ENCODE measurements around the gene MYOM1.

MYOM1 gene

DNA sequence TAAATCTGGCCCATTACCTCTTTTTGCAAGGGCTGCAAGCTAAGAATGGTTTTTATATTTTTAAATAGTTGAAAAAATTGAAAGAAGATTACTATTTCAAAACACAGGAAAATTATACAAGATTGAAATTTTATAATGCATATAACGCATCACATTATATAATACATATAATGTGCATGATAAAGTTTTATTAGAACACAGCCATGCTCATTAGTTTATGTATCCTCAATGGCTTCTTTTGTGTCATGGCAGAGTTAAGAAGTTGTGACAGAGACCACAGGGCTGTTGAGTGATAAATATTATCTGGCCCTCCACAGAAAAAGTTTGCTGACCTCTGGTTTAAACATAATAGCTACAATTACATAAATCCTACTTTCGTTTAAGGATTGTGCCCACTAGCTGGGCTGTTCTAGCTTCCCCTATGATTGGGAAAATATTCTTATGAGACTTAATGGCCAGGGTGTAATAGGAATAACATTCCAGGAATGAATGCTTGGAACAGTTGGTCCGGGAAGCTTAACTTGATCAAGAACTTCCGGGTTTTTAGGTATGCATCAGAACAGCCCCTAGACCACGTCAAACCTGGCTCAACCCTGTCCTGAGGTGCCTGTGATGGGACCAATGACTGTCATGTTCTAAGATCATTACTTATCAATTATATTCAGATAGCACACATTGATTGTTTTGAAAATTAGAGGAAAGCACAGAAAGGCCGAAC is 108.1 kb downstream of the MYOM1 start:
- no peak for DNase-seq

DNA sequence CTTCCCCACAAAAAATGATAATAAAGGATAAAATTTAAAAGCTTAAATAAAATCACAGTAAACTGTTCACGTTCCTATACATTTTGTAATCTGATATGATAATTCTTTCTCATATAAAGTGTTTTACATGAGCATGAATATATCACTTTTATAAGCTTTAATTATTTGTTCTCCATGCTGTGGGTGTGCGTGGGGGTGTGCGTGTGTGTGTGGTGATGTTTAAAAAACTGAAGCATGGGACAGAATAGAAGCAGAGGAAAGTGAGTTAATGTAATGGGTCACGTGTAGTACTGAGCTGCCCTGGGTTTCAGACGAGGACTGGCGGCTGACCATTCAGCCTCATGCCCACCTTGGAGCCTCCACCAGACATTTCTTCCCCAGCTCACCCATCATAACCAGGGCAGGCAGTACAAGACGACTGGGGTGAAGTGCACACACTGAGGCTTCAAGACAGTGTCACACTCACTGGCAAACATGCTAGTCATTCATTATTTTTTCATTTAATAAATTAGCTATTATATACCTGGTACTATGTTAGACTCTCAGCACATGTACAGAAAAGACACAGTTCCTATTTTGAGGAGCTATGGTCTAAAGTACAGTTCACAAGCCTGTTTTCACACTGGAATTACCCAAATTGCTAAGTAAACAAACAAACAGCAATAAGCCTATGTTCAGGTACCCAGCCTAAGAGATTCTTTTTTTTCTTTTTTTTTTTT is 109.6 kb downstream of the MYOM1 start:
- DNase-seq = no peak

DNA sequence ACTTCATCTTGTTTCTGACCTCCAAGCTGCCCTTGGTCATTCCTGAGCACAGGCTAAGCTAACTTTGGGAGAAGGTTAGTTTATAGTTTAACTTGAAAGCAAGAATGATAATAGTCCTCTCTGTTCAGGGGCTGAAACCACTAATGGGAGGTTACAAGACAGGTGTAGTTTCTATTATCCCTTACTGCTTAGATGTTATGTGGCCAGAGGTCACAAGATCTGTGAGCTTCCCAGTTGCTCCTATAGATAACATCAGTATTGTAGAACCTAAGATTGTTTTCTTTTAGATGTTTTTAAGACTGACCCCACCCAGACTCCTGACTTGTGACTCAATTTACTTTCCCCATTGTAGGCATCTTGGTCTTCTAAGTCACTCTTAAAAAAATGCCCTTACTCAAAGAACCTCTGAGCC is 112.0 kb downstream of the MYOM1 start:
- DNase-seq = no peak

- DNase-seq = no peak
These were observed 115.3 kb downstream of the MYOM1 start for GRCh38 chr18:3104190-3105054.

GRCh38 chr18:3103576-3103975 is 116.2 kb downstream of the MYOM1 start:
- DNase-seq = no peak

DNA sequence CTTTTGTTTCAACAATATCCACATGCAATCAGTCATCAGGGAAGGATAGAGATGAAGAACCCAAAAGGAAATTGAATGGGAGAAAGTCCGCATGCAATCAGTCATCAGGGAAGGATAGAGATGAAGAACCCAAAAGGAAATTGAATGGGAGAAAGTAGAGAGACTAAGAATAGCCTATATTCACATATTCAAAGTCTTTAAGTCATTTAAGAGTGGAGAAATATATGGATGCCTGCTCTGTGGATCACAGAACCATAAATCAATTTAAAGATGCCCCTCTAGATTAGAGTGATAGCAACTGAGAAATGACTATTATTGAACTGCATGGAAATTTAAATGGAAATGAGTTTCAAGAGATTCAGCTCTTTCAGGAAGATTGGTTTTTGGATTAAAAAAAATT is 116.8 kb downstream of the MYOM1 start:
- no peak for DNase-seq

GRCh38 chr18:3100498-3101132 is 119.2 kb downstream of the MYOM1 start:
- DNase-seq = no peak

- no peak for DNase-seq
These were observed 120.4 kb downstream of the MYOM1 start for GRCh38 chr18:3099327-3099726.

DNA sequence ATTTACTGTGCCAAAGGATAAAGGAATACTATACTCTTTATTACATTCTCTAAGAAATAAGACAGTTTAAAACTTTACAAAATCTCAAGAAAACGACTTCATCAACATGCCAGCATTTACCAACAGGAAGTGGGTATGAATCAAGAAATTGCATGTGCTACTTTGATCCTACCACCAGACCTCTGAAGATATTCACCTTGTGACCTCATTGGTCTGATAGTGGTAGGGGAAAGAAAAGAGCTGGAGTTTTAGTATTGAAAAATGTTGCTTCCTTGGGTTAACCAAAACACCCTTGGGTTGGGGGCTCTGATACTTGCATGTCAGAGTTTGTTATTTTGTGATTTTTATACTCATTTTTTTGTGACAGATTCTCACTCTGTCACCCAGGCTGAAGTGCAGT is 122.7 kb downstream of the MYOM1 start:
- no peak for DNase-seq

DNA sequence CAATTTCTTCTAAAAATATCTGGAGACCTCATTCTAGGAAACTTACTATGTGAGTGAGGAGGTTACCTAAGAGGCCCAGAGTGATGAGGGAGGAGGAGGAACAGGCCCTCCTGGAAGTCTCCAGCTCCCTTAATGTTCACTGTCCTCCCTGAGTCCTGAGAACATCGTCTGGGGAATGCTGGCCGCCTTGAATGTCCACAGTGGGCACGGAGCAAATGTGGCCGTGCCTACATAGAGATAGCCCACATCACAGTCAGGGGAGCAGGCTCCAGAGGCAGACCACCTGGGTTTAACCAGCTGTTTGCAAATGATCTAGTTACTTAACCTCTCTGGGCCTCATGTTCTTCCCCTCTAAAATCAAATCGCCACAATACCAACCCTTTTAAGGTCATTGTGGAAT is 123.8 kb downstream of the MYOM1 start:
- DNase-seq = no peak

GRCh38 chr18:3094338-3094684 is 125.5 kb downstream of the MYOM1 start:
- no peak for DNase-seq

DNA sequence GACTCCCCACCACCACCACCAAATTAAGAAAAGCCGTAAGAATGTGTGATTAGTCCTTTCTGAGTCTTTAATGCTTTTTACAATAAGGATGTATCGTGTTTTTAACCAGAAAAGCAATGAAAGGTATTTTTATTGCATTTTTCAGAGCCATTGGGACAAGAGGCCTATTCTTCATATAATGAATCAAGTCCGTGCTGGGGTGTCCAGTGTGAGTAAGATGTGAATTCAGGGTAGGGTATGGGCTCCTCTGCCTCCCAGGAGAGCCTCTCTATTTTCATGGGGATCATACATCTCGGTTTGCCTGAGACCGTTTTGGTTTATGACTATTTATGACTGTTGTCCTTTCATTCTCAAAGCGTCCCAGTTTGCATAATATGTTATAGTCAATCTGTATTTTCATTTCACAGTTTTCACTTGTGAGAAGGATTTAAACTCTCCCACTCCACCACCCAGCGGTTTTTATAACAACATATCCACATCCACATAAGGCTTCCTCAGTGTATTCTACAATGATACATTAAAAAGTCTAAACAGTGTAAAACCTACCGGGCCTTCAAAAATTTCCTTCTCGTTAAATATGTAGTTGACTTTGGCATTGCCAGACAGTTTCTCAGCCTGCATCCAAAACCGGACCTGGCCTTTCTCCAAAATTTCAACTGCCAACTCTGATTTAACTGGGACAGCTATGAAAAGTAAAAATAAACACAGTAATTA is 126.0 kb downstream of the MYOM1 start:
- no peak for DNase-seq

GRCh38 chr18:3092727-3093126 is 127.0 kb downstream of the MYOM1 start:
- no peak for DNase-seq

DNA sequence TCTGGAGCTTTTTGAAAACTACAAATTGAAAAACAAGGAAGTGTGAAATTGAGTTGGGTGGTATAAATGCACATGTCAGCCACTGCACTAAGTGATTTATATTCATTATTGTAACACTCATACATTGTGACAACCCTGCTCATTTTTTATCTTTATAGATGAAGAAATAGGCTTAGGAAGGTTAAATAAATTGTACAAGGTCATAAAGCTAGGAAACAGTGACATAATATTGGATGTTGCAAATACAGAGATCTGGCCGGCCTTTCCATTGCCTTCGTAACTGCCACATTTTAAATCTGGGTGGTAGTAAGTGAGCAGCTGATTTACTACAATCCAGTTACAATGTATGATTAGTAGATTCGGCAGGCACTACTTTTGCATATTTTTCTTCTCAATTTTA is 130.2 kb downstream of the MYOM1 start:
- no peak for DNase-seq

- no peak for DNase-seq
These were observed 131.3 kb downstream of the MYOM1 start for GRCh38 chr18:3088449-3088848.

GRCh38 chr18:3086871-3087270 is 132.9 kb downstream of the MYOM1 start:
- no peak for DNase-seq

DNA sequence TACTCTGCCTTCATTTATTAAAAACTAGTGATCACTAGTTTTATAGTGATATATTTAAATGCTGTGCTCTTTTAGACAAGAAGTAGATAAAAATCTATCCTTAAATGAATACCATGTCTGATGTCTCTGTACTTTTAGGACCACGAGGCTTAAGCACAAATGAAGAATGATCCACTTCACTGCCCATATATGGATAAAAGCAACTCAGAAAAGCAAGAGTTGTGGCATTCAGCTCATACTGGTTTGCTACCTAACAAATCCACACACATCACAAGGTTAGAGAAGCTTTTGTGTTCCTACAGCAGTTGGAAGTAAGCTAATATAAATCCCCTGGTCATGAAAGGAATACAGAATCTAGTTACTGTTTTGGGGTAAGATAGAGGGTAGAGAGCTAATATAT is 134.2 kb downstream of the MYOM1 start:
- no peak for DNase-seq

- DNase-seq = no peak
These were observed 135.6 kb downstream of the MYOM1 start for GRCh38 chr18:3084206-3084605.

DNA sequence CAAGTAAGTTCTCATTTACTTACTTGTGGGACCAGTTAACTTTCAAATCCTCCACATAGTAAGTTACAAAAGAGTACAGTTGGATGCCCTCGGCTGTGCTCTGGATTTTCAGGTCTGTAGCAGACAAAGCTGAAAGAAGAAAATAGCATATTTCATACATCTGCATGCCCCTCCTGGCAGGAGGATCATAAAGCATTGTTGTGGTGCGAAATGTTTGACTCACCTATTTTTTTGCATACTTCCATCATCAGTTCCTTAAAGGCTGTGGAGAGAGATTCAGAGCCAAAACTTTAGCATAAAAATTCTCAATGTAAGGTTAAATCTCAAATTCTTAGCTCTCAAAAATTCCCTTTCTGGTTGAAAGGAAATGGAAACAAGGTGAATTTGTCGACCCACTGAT is 136.0 kb downstream of the MYOM1 start:
- DNase-seq = no peak

- DNase-seq = no peak
These were observed 138.2 kb downstream of the MYOM1 start for GRCh38 chr18:3081584-3081991.

DNA sequence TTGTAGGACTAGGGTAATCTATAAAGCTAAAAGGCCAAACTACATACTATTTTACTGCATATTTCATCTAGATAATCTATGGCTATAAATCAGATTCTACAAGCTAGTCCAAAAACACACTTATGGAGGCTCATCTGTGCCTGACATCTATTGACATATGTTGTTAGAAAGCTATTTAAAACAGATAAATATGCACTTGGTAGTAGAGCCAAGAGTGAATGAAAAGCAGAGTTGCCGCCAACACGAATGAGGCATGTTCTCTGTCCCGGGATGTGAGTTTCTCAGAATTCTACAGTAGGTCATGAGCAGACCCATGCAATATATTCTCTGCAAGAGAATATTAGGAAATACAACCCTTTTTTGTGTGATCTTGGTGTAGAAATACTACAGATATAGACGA is 140.1 kb downstream of the MYOM1 start:
- DNase-seq = no peak

DNA sequence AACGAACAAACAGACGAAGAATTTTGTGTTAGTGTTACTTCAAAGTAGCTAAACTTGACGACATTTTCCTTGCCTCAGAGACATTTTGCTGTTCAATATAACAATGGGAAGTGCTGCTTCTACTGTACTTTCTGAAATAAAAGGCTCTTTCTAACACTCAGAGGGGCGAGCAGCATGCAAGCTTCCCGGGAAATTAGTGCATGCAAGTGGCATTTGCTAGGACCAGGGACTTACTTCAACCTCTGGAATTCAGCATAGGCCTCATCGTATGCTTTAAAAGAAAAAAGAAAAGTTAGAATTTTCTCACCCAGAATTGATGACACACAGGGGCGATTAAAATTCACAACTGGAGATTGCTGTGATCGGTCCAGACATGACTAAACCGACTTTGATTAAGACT is 144.3 kb downstream of the MYOM1 start:
- DNase-seq = no peak

DNA sequence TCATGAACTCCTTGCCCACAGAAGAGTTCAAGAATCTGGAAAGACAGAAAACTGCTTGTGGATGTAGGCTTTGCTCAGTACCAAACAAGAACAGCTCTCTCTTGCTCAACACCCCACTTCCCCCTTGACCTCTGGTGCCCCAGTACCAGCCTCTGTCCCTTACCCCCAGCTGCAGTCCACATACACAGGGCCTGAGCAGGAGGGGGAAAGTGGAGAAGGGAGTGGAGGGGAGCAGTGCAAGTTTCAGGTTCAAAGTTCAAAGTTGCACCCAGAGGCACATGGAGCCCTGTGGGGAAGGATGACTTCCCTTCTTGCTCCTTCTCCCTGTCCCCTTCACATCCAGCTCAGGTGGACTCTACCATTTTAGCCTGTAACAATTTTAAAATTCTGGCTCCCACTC is 145.7 kb downstream of the MYOM1 start:
- no peak for DNase-seq
